Measurements from ENCODE around the gene CDC7. TPM values are rescaled to one million over a fixed set of nuclear protein-coding genes. Genes with fewer than 3 reads are reported as not detected.

Gene CDC7
- total and polyA plus RNA-seq, 2 donors (not counting 1 experiment from before 2014, with no cell fraction given) = 3.1 to 5.1 TPM

DNA sequence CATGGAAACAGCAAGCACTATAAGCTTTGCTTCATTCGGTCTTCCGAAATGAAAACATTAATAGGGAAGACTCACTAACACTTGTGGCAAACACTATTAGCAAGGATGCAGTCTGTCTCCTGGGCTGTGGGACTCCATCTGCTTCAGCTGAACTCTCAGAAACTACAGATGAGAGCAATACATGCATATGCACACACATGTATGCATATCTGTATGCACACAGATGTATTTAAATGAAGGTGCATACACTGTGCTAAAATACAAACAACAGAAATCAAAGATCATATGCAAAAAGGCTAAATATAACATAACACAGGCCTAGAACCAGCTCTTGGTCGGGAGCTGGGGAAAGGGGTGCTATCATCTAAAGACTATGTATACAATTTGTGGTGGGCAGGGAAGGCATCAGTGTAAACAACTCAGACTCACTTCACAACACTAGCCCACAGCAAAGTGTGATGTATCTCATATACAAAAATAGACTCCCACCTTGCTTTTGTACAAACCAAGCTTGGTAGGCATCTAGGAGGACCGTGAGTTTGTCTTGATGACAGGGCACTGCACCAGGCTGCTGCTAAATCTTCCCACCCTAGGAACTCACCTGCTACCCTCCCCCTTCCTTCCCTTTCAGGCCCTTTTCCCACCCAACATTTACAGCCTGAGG is 32.8 kb downstream of the CDC7 start:
- no peak for DNase-seq (ENCODE audit: low read depth in 2 of 2)
- Histone ChIP-seq H3K4me1 (ENCODE audit: control insufficient read depth, extremely low read depth, insufficient read depth, low read length) (peaks cover 7% of the 10 kb centered on the region), H2AFZ (ENCODE audit: low read length) (no peak overlapping the region), H3K9ac (ENCODE audit: insufficient read depth, low read length) (no peak overlapping the region), H3K4me2 (ENCODE audit: extremely low read depth, insufficient read depth, low read length) (no peak overlapping the region), H3K27ac (ENCODE audit: insufficient read depth, low read length) (no peak overlapping the region), H3K9me3 (ENCODE audit: control insufficient read depth, insufficient read depth, low read depth, low read length) (no peaks in the 10 kb centered on the region), H4K20me1 (ENCODE audit: control insufficient read depth, extremely low read depth, insufficient read depth, low read length) (no peaks in the 10 kb centered on the region), H3K27me3 (ENCODE audit: control insufficient read depth, insufficient read depth, low read length) (no peaks in the 10 kb centered on the region), H3K4me3 (replicated peaks in 1 of 4; ENCODE audit: control extremely low read depth in 1 of 4, insufficient read depth in 1 of 4, low read depth in 3 of 4, low read length in 4 of 4) (no peak overlapping the region), H3K36me3 (ENCODE audit: control insufficient read depth, insufficient read depth, low read length) (no peaks in the 10 kb centered on the region), H3K79me2 (ENCODE audit: control insufficient read depth, insufficient read depth, low read length) (no peaks in the 10 kb centered on the region)
- TF ChIP-seq EZH2 (IDR thresholded peaks at IDR 0.05; ENCODE audit: low read length, missing control alignments) = no peak
- TF ChIP-seq, protein P1, sequence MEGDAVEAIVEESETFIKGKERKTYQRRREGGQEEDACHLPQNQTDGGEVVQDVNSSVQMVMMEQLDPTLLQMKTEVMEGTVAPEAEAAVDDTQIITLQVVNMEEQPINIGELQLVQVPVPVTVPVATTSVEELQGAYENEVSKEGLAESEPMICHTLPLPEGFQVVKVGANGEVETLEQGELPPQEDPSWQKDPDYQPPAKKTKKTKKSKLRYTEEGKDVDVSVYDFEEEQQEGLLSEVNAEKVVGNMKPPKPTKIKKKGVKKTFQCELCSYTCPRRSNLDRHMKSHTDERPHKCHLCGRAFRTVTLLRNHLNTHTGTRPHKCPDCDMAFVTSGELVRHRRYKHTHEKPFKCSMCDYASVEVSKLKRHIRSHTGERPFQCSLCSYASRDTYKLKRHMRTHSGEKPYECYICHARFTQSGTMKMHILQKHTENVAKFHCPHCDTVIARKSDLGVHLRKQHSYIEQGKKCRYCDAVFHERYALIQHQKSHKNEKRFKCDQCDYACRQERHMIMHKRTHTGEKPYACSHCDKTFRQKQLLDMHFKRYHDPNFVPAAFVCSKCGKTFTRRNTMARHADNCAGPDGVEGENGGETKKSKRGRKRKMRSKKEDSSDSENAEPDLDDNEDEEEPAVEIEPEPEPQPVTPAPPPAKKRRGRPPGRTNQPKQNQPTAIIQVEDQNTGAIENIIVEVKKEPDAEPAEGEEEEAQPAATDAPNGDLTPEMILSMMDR (conservative IDR thresholded peaks at IDR 0.05 in 1 of 2, IDR thresholded peaks at IDR 0.05 in 1 of 2; ENCODE audit: low read depth in 1 of 2, low read length in 2 of 2) = no peak

DNA sequence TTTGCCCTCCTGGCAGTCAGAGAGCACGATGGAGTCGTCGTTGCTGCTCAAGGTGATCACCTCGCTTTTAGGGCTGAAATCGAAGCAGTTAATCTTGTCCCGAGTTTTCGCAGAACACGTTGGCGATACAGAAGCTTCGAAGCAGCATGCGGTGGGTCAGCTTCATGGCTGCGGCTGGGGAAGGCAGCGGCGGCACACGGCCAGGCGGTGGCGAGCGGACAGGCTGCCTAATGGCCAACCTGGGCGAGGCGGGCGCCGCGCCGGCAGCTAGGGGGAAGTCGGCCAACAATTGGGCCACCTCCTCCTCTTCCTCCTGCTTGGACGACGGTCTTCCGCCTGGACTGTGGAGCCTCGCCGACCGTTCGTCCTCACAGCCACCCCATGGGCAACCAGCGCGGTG is 34.8 kb downstream of the CDC7 start:
- Histone ChIP-seq H3K36me3 (ENCODE audit: control insufficient read depth, insufficient read depth, low read length) (no peaks in the 10 kb centered on the region), H3K27me3 (ENCODE audit: control insufficient read depth, insufficient read depth, low read length) (no peaks in the 10 kb centered on the region), H3K4me3 (replicated peaks in 1 of 4; ENCODE audit: control extremely low read depth in 1 of 4, insufficient read depth in 1 of 4, low read depth in 3 of 4, low read length in 4 of 4) (no peak overlapping the region), H3K9ac (ENCODE audit: insufficient read depth, low read length) (no peak overlapping the region), H3K27ac (ENCODE audit: insufficient read depth, low read length) (no peak overlapping the region), H3K4me2 (ENCODE audit: extremely low read depth, insufficient read depth, low read length) (no peak overlapping the region), H4K20me1 (ENCODE audit: control insufficient read depth, extremely low read depth, insufficient read depth, low read length) (no peaks in the 10 kb centered on the region), H2AFZ (ENCODE audit: low read length) (no peak overlapping the region), H3K79me2 (ENCODE audit: control insufficient read depth, insufficient read depth, low read length) (no peaks in the 10 kb centered on the region), H3K9me3 (ENCODE audit: control insufficient read depth, insufficient read depth, low read depth, low read length) (no peaks in the 10 kb centered on the region), H3K4me1 (ENCODE audit: control insufficient read depth, extremely low read depth, insufficient read depth, low read length) (peaks cover 7% of the 10 kb centered on the region)
- TF ChIP-seq EZH2 (IDR thresholded peaks at IDR 0.05; ENCODE audit: low read length, missing control alignments) = no peak
- TF ChIP-seq, protein P1 (conservative IDR thresholded peaks at IDR 0.05 in 1 of 2, IDR thresholded peaks at IDR 0.05 in 1 of 2; ENCODE audit: low read depth in 1 of 2, low read length in 2 of 2) = no peak
- DNase-seq (ENCODE audit: low read depth in 2 of 2) = no peak

DNA sequence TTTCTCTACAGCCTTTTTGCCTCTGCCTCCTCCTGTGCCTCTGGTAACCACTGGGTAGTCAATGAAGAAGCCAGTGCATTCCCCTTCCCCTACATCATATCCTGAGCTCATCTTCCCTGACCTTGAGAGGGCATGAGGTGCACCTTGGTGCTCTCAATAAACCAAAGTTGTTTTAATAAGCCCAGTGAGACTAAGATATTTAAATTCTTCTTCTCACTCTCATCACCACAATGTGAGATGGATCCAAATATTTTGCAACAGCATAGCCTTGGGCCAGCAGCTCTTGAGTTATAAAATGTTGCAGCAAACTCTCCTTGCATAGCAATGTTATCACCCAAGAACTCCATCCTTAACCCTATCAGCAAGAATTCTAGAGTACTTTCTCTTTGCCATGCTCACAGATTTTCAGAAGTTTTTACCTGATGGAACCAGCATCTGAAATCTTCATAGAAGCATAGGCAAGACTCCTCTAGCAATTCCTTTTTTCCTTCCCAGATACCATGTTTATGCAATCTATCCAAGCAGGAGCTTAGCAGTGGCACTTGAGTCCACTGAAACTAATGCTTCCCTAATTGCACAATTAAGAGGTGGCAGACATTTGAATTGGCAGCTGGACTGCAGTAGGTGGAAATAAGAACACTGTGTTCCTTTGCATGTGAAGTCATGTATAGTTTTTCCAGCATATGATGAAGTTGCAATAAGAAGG is 36.8 kb downstream of the CDC7 start:
- H4K20me1 ChIP-seq (ENCODE audit: control insufficient read depth, extremely low read depth, insufficient read depth, low read length) = no peaks in the 10 kb centered on the region
- H2AFZ ChIP-seq (ENCODE audit: low read length) = no peak overlapping the region
- peaks cover 7% of the 10 kb centered on the region for H3K4me1 ChIP-seq (ENCODE audit: control insufficient read depth, extremely low read depth, insufficient read depth, low read length)
- H3K9ac ChIP-seq (ENCODE audit: insufficient read depth, low read length) = no peak overlapping the region
- no peaks in the 10 kb centered on the region for H3K9me3 ChIP-seq (ENCODE audit: control insufficient read depth, insufficient read depth, low read depth, low read length)
- no peaks in the 10 kb centered on the region for H3K79me2 ChIP-seq (ENCODE audit: control insufficient read depth, insufficient read depth, low read length)
- H3K27ac ChIP-seq (ENCODE audit: insufficient read depth, low read length) = no peak overlapping the region
- H3K36me3 ChIP-seq (ENCODE audit: control insufficient read depth, insufficient read depth, low read length) = no peaks in the 10 kb centered on the region
- no peaks in the 10 kb centered on the region for H3K27me3 ChIP-seq (ENCODE audit: control insufficient read depth, insufficient read depth, low read length)
- DNase-seq (ENCODE audit: low read depth in 2 of 2) = peak; percentile 81 to 86
- no peak overlapping the region for H3K4me3 ChIP-seq (replicated peaks in 1 of 4; ENCODE audit: control extremely low read depth in 1 of 4, insufficient read depth in 1 of 4, low read depth in 3 of 4, low read length in 4 of 4)
- no peak overlapping the region for H3K4me2 ChIP-seq (ENCODE audit: extremely low read depth, insufficient read depth, low read length)
- no peak for TF ChIP-seq EZH2 (IDR thresholded peaks at IDR 0.05; ENCODE audit: low read length, missing control alignments)
- TF ChIP-seq, protein P1 (conservative IDR thresholded peaks at IDR 0.05 in 1 of 2, IDR thresholded peaks at IDR 0.05 in 1 of 2; ENCODE audit: low read depth in 1 of 2, low read length in 2 of 2) = no peak
